ENCODE data around the gene SYNDIG1. TPM values are rescaled to one million over a fixed set of nuclear protein-coding genes. Genes with fewer than 3 reads are reported as not detected.

Gene SYNDIG1
- total RNA-seq, 1 experiment from 2014 or later: 5.4 TPM

DNA sequence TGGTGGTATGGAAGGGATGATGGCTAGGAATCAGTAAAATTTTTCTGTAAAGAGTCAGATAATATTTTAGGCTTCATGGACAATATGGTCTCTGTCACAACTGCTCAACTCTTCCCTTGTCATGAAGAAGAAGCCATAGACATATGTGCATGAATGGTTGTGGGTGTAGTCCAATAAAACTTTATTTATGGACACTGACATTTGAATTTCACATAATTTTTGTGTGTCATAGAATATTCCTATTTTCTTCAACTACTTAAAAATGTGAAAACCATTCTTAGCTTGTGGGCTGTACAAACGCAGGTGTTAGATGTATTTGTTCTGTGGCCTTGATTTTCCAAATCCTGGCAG, 59.9 kb downstream of the SYNDIG1 start:
- no peaks in the 10 kb centered on the region for H3K79me1 ChIP-seq (ENCODE audit: insufficient read depth, low read depth, low read length, poor library complexity, severe bottlenecking)
- Mint-ChIP-seq H3K27me3 (ENCODE audit: low read depth) (no peaks in the 10 kb centered on the region; the same call in 1 of the 2 replicates), H3K36me3 (ENCODE audit: insufficient read depth in 1 of 3, low read depth in 3 of 3) (peaks cover 2 to 5% (median 3%) of the 10 kb centered on the region in 3 experiments; a peak in 3 of 7 replicates), H3K27ac (no peak overlapping the region), H3K4me3 (no peak overlapping the region), H3K4me1 (peaks cover 9 to 12% of the 10 kb centered on the region in 2 experiments), H3K9me3 (peaks cover 2 to 9% of the 10 kb centered on the region in 2 experiments; a peak in 4 of 5 replicates)
- H2AFZ ChIP-seq (ENCODE audit: low read length): no peak overlapping the region
- no peak overlapping the region for H3K4me2 ChIP-seq (ENCODE audit: insufficient read depth, insufficient read length, low read length)
- no peak overlapping the region for H4K5ac ChIP-seq (ENCODE audit: insufficient read length, low read depth, low read length)
- no peak overlapping the region for H4K91ac ChIP-seq (ENCODE audit: insufficient read length, low read depth, low read length)
- H2BK12ac ChIP-seq (ENCODE audit: insufficient read length, low read depth, low read length): no peak overlapping the region
- H3K9me3 ChIP-seq (ENCODE audit: control insufficient read depth, low read depth, low read length): no peaks in the 10 kb centered on the region
- no peak overlapping the region for H3K14ac ChIP-seq (ENCODE audit: insufficient read depth, low read length)
- no peak overlapping the region for H2BK15ac ChIP-seq (ENCODE audit: low read depth, low read length)
- H2BK120ac ChIP-seq (ENCODE audit: low read depth, low read length, poor library complexity, severe bottlenecking): no peak overlapping the region
- no peak overlapping the region for H3K23ac ChIP-seq (ENCODE audit: insufficient read length, low read depth, low read length)
- no peak overlapping the region for H2BK5ac ChIP-seq (ENCODE audit: insufficient read length, low read length)
- no peak overlapping the region for H4K8ac ChIP-seq (replicated peaks; ENCODE audit: insufficient read length, low read depth, low read length)
- peaks cover 2% of the 10 kb centered on the region for H3K4me1 ChIP-seq (ENCODE audit: insufficient read depth, low read length)
- H3K79me2 ChIP-seq (ENCODE audit: insufficient read depth, low read length): no peaks in the 10 kb centered on the region
- H3K56ac ChIP-seq (ENCODE audit: insufficient read length, low read depth, low read length): no peak overlapping the region
- no peak overlapping the region for H3K18ac ChIP-seq (ENCODE audit: insufficient read length, low read depth, low read length)
- DNase-seq: no peak
- H3K9ac ChIP-seq (ENCODE audit: extremely low read depth, insufficient read length, low read length): no peak overlapping the region
- H3K23me2 ChIP-seq (ENCODE audit: insufficient read length, low read depth, low read length, poor library complexity, severe bottlenecking): no peaks in the 10 kb centered on the region
- WGBS (ENCODE audit: extremely low coverage, insufficient read length, low lambda C conversion rate): no CpG with 5 or more reads among the region's 1 CpG
- TF ChIP-seq, protein P1, sequence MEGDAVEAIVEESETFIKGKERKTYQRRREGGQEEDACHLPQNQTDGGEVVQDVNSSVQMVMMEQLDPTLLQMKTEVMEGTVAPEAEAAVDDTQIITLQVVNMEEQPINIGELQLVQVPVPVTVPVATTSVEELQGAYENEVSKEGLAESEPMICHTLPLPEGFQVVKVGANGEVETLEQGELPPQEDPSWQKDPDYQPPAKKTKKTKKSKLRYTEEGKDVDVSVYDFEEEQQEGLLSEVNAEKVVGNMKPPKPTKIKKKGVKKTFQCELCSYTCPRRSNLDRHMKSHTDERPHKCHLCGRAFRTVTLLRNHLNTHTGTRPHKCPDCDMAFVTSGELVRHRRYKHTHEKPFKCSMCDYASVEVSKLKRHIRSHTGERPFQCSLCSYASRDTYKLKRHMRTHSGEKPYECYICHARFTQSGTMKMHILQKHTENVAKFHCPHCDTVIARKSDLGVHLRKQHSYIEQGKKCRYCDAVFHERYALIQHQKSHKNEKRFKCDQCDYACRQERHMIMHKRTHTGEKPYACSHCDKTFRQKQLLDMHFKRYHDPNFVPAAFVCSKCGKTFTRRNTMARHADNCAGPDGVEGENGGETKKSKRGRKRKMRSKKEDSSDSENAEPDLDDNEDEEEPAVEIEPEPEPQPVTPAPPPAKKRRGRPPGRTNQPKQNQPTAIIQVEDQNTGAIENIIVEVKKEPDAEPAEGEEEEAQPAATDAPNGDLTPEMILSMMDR (conservative IDR thresholded peaks at IDR 0.05): no peak
- H3T11ph ChIP-seq (ENCODE audit: low read length): no peak overlapping the region
- no peak overlapping the region for H3K4ac ChIP-seq (ENCODE audit: low read depth, low read length)
- no peak overlapping the region for H3K27ac ChIP-seq (ENCODE audit: insufficient read length, low read depth, low read length)
- no peaks in the 10 kb centered on the region for H3K27me3 ChIP-seq (ENCODE audit: insufficient read depth, low read length)
- no peaks in the 10 kb centered on the region for H4K20me1 ChIP-seq (ENCODE audit: control insufficient read depth, insufficient read depth, insufficient read length)
- no peak overlapping the region for H2AK5ac ChIP-seq (ENCODE audit: insufficient read length, low read length)
- no peak overlapping the region for H2BK20ac ChIP-seq (ENCODE audit: low read depth, low read length, poor library complexity, severe bottlenecking)
